Skeletal muscle cell (primary cell): ENCODE measurements around the gene RPS6KA2.
A peak's percentile ranks its signal among the peaks of the same experiment; 100 is the strongest.

Experiments used
- DNase-seq: peaks from one replicate; pipeline ENCODE4 v3.0.0-alpha.2; 2010; ENCODE audit warnings: low read depth
- H3K4me3 ChIP-seq: 2 replicates; pipeline ENCODE4 v1.5.1; 2011; ENCODE audit warnings: low read depth, mild to moderate bottlenecking, control low read depth, low read length, moderate library complexity

RPS6KA2 gene

GRCh38 chr6:166563200-166563599 lies 63.9 kb downstream of the RPS6KA2 start:
- no peak overlapping the region for H3K4me3 ChIP-seq
- DNase-seq = no peak

DNA sequence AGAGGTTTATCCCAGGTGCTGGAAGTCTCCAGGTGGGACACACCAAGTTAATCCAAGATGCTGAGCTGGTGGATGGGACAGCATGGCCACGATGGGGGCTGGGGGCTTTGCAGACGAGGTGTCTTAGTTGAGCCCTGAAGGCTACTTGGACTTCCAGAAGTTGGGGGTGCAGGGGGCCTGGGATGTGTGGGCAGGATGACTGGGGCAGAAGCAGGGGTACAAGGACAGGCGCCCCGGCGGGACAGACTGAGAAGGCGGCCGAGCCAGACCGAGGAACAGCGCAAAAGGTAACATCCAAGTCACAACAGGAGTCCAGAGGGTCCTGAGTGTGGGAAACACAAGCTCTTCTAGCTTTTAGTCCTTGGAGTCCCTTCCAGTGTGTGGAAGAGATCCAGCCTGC lies 64.3 kb downstream of the RPS6KA2 start:
- DNase-seq = no peak
- no peak overlapping the region for H3K4me3 ChIP-seq

DNA sequence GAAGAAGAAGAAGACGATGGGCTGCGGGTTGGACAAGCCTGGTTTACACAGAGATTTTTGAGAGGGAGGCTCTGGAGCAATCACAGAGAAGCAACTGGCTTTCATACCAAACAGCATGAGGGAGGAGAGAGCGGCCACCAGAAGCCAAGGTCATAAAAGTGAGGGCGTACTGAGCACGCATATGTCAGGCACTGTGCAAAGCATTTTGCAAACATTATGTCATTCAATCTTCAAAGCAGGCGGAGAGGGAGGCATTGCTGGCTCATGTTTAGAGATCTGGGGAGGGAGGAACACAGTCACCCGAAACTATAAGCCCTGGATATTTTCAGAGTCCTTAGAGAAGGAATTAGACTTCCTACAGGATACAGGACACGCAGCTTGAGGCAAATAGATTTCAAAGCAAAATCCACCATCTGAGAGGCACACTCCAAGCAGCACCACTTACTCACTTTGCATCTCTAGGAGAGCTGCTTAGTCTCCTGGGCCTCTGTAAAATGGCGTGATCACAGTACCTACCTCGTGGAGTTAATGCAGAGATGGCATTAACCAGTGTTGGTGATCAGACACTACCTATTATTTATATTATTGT lies 65.2 kb downstream of the RPS6KA2 start:
- peak; percentile 61 for DNase-seq
- no peak overlapping the region for H3K4me3 ChIP-seq

- no peak overlapping the region for H3K4me3 ChIP-seq
- no peak for DNase-seq
These were observed 66.8 kb downstream of the RPS6KA2 start for GRCh38 chr6:166560222-166560621.

DNA sequence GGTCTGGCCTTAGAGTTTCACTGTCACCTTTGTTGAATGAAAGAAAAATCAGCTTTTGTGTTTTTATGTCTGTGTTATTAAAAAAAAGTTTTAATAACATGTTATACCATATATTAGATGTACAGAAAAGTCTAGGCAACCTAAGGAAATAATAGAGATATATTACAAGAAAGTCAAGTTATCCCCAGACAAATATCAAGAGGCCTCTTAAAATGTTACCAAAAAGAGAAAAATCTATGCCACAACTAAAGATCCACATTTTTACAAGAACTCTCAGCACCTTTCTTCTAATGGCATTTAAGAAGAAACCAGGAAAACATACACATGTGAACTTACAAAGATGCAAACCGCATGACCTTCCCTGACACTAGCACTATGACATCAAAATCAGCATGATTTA lies 67.4 kb downstream of the RPS6KA2 start:
- no peak overlapping the region for H3K4me3 ChIP-seq
- no peak for DNase-seq

GRCh38 chr6:166559211-166559610 lies 67.8 kb downstream of the RPS6KA2 start:
- H3K4me3 ChIP-seq = no peak overlapping the region
- peak; percentile 29 for DNase-seq

DNA sequence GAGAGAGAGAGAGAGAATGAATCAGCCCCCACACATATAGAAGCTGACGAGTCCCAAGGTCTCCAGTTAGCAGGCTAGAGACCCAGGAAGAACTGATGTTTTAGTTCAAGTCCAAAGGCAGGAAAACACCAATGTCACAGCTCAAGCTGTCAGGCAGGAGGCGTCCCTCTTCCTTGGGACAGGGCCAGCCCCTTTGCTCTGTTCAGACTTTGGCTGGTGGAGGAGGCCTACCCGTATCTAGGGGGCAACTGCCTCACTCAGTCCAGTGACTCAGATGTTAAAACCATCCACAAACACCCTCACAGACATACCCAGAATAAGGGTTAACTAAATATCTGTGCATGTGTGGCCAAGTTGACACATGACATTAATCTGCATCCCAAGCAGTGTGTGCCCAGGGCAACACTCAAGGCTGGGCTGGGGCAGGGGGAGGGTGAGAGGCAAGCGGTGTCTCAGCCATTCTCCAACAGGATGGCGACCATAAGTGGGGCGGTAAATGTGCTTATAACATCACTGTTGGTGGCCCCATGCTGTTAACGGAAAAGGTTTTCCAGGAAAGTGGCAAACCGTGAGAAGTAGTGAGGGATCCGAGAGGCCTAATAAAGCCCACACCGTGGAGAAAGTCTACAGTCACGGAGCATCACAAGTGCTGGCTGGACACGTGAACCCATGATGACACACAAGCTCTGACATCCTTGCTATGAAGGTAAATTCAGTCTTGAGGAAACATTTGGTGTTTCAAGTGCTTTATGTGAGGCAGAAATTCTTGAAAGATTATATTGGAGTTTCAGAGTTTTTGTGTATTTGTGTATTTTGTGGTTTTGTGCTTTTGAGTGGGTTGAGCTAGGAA lies 68.7 kb downstream of the RPS6KA2 start:
- H3K4me3 ChIP-seq = no peak overlapping the region
- no peak for DNase-seq

DNA sequence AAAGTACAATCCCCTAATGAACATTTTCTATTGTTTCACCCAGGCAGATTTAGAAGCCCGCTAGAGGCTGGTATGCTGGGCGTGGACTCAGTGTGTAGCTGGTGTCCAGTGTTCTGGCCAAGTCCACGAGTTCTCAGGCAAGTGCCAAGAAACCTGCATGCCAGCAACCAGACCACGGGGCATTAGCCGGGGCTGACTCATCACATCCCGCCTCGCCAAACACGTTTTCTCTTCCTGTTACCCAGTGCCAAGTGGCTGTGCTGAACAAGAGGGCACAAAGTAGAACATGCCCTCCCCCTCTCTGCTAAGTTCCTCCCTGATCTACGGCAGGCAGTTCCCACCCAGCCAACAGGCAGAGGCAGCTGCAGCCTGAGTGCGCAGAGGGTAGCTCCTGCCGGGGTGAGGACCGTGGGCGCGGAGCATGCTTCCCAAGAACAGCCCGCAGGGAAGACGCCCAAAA lies 70.2 kb downstream of the RPS6KA2 start:
- no peak overlapping the region for H3K4me3 ChIP-seq
- peak; percentile 88 for DNase-seq

GRCh38 chr6:166556336-166556735 lies 70.7 kb downstream of the RPS6KA2 start:
- DNase-seq = peak; percentile 41
- no peak overlapping the region for H3K4me3 ChIP-seq

DNA sequence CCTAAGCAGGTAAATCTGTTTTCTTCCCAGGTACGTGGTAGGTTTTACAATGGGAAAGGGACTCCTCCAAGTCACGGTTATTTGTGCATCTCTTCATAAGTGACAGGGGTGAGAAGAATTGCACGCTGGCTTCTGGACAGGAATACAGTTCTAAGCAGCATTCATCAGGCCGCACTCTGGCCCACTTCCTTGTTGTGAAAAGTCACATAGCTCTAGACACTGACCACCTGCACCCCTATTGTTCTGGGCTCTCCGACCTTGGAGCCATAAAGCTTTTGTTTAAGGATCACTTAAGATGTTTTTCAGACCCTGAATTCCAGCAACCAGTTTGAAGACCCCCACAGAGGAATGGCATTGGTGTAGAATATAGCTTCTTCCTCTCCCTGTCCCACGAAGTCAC lies 72.0 kb downstream of the RPS6KA2 start:
- DNase-seq = no peak

GRCh38 chr6:166554316-166554715 lies 72.7 kb downstream of the RPS6KA2 start:
- no peak overlapping the region for H3K4me3 ChIP-seq
- DNase-seq = peak; percentile 24

More for the DNA sequence above, 72.0 kb downstream of the RPS6KA2 start:
- no peak overlapping the region for H3K4me3 ChIP-seq

GRCh38 chr6:166553563-166554271 lies 73.3 kb downstream of the RPS6KA2 start:
- H3K4me3 ChIP-seq = peak overlapping the region; percentile 10
- peak; percentile 90 for DNase-seq

DNA sequence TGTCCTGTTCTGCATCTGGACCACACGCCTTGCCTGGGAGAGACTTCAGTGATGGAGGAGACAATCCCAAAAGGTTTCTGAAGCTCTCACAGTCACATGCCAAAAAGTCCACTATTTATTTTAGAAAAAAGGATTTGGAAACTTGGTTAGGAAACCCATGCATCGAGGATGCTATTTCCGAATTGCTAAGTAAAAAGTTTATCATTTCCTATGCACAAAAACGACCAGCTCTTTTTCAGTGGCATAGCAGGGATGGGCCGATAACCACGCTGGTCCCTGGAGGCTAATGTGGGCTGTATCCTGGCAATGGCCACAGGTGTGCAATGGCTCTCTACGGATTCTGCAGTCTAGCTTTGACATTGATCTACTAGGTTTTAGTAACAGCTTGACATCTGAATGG lies 74.5 kb downstream of the RPS6KA2 start:
- no peak overlapping the region for H3K4me3 ChIP-seq
- DNase-seq = no peak

- H3K4me3 ChIP-seq = no peak overlapping the region
These were observed 75.1 kb downstream of the RPS6KA2 start for GRCh38 chr6:166551754-166552495.

GRCh38 chr6:166546653-166547052 lies 80.4 kb downstream of the RPS6KA2 start:
- no peak for DNase-seq
- no peak overlapping the region for H3K4me3 ChIP-seq

More at GRCh38 chr6:166551754-166552495, 75.1 kb downstream of the RPS6KA2 start:
- no peak for DNase-seq

GRCh38 chr6:166545156-166546034 lies 81.7 kb downstream of the RPS6KA2 start:
- DNase-seq = no peak
- H3K4me3 ChIP-seq = no peak overlapping the region

DNA sequence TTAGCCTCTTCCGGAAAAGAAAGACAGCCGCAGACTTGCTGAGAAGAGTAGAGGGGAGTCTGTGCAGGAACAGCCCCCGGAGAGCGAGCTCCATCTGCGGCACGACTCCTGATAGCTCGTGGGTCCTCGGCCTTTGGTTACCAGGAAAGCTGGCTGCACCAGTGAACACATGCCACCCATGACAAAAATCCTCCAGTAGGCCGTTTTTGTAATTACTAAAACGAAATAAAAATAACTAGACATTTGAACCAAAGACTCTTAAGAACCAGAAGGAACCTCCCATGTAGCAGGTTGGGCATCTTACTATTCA lies 82.8 kb downstream of the RPS6KA2 start:
- no peak overlapping the region for H3K4me3 ChIP-seq
- DNase-seq = no peak

- no peak overlapping the region for H3K4me3 ChIP-seq
- no peak for DNase-seq
These were observed 83.3 kb downstream of the RPS6KA2 start for GRCh38 chr6:166543603-166544295.
